GM21786 (cell line): ENCODE results near the gene ARHGEF10L.
"Not testable (repeated sequence)": the region's sequence is repeated elsewhere in the genome, so short reads cannot be mapped to it uniquely, and the experiment has no call there.

Source experiments
- ATAC-seq: cut with Tn5 transposase; IDR thresholded peaks from one replicate; pipeline ENCODE4 v1.9.1; 2021; ENCODE audit not compliant: unreplicated experiment

The ARHGEF10L gene

GRCh38 chr1:17729248-17729647 lies 189.8 kb downstream of the ARHGEF10L start:
- ATAC-seq, result no peak

- ATAC-seq, result no peak
Observed at GRCh38 chr1:17729909-17730308, 190.4 kb downstream of the ARHGEF10L start.

GRCh38 chr1:17731460-17731859 lies 192.0 kb downstream of the ARHGEF10L start:
- ATAC-seq, result no peak

- ATAC-seq, result no peak
Observed at GRCh38 chr1:17732475-17732874, 193.0 kb downstream of the ARHGEF10L start.

- no peak for ATAC-seq
Observed at GRCh38 chr1:17733661-17734060, 194.2 kb downstream of the ARHGEF10L start.

GRCh38 chr1:17734609-17735008 lies 195.1 kb downstream of the ARHGEF10L start:
- ATAC-seq, result no peak

- no peak for ATAC-seq
Observed at GRCh38 chr1:17735348-17735747, 195.8 kb downstream of the ARHGEF10L start.

- ATAC-seq, result no peak
Observed at GRCh38 chr1:17735793-17736192, 196.3 kb downstream of the ARHGEF10L start.

GRCh38 chr1:17736625-17737024 lies 197.1 kb downstream of the ARHGEF10L start:
- ATAC-seq, result no peak

- ATAC-seq, result no peak
Observed at GRCh38 chr1:17739050-17739449, 199.6 kb downstream of the ARHGEF10L start.

- no peak for ATAC-seq
Observed at GRCh38 chr1:17741052-17741451, 201.6 kb downstream of the ARHGEF10L start.

- ATAC-seq, result no peak
Observed at GRCh38 chr1:17742583-17742982, 203.1 kb downstream of the ARHGEF10L start.

GRCh38 chr1:17743008-17743647 lies 203.6 kb downstream of the ARHGEF10L start:
- ATAC-seq, result no peak

- ATAC-seq, result no peak
Observed at GRCh38 chr1:17743925-17744324, 204.4 kb downstream of the ARHGEF10L start.

GRCh38 chr1:17744666-17745478 lies 205.4 kb downstream of the ARHGEF10L start:
- no peak for ATAC-seq

- ATAC-seq, result no peak
Observed at GRCh38 chr1:17745479-17745955, 206.0 kb downstream of the ARHGEF10L start.

- not testable (repeated sequence) for ATAC-seq
Observed at GRCh38 chr1:17746281-17746680, 206.8 kb downstream of the ARHGEF10L start.

GRCh38 chr1:17746920-17747319 lies 207.4 kb downstream of the ARHGEF10L start:
- ATAC-seq, result no peak
